AG04450 (cell line): Measurements from ENCODE around the gene SPEF2. TPM values are rescaled to one million over a fixed set of nuclear protein-coding genes. Genes with fewer than 3 reads are reported as not detected.

Experiments
- CTCF ChIA-PET: fragments of 300-600, 350-600 bp; formaldehyde crosslinking; extraction: SDS; loops from one replicate; lab custom pipeline; 2022; ENCODE audit warnings: antibody characterized with exemption, inconsistent platforms; lab: Charles Lee
- POLR2A ChIA-PET: fragments of 350-600 bp; formaldehyde crosslinking; extraction: SDS; loops from one replicate; lab custom pipeline; 2021; ENCODE audit warnings: antibody characterized with exemption, inconsistent platforms; lab: Yijun Ruan, JAX
- DNase-seq: peaks from one replicate; pipeline ENCODE4 v3.0.0-alpha.2; 2011; ENCODE audit warnings: low read depth, low spot score
- H3K27ac ChIP-seq: one replicate; pipeline ENCODE4 v1.5.1; 2012; ENCODE audit warnings: low read depth, low read length, control low read depth
- H3K27me3 ChIP-seq: one replicate; pipeline ENCODE4 v1.6.0; 2012; ENCODE audit warnings: low read length; ENCODE audit not compliant: control insufficient read depth, insufficient read depth
- H3K4me3 ChIP-seq: 2 replicates; pipeline ENCODE4 v1.5.1; 2011; ENCODE audit warnings: mild to moderate bottlenecking, low read depth, low read length, control low read depth
- H3K9me3 ChIP-seq: 2 replicates; pipeline ENCODE4 v1.5.1; 2012; ENCODE audit warnings: low read length; ENCODE audit not compliant: control insufficient read depth, insufficient read depth
- CTCF ChIP-seq: IDR thresholded peaks from 2 replicates; pipeline ENCODE4 v1.5.1; 2011; ENCODE audit warnings: low read depth, low read length, control low read depth, inconsistent platforms
- polyA plus RNA-seq: library from polyadenylated mRNA; depleted of rRNA; stranded (reverse); fragments of >200 nt; gene quantifications from 2 replicates; pipeline ENCODE4 v1.2.3, GENCODE V29; 2011

SPEF2 gene
- polyA plus RNA-seq, 1 experiment = 4.2 TPM

DNA sequence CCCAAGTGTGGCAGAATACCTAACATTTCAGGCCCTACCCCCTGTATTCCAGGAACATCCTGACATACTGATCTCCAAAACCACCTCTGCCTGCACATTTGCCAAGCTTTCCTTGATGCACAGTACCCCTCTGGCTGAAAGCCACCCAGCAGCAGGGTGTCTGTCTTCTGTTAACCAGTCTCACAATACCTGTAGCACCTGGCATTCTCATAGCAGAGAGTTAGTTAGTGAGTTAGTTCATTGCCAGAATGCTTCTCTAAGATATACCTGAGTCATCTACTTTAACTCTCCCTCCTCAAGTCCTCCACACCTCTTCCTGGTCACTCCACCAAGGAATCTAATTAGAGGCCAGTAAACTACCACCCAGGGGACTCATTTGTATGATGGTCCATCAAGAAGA is 192.9 kb downstream of the SPEF2 start:
- CTCF ChIA-PET = no interaction called here
- Histone ChIP-seq H3K4me3 (no peak overlapping the region), H3K27ac (no peak overlapping the region), H3K27me3 (no peaks in the 10 kb centered on the region), H3K9me3 (no peaks in the 10 kb centered on the region)
- no peak for DNase-seq
- no peak for TF ChIP-seq CTCF
- POLR2A ChIA-PET = no interaction called here

- TF ChIP-seq CTCF = no peak
- no peak overlapping the region for H3K4me3 ChIP-seq
- ChIA-PET POLR2A (no interaction called here), CTCF (interaction anchor here (2.4 kb wide), 1 partner anchor 115 kb away, joined by 6 read pairs; no protein-coding TSS in a partner anchor)
- H3K27ac ChIP-seq = no peak overlapping the region
- H3K27me3 ChIP-seq = no peaks in the 10 kb centered on the region
- DNase-seq = no peak
- no peaks in the 10 kb centered on the region for H3K9me3 ChIP-seq
Observed at GRCh38 chr5:35811108-35811741, 193.6 kb downstream of the SPEF2 start.

DNA sequence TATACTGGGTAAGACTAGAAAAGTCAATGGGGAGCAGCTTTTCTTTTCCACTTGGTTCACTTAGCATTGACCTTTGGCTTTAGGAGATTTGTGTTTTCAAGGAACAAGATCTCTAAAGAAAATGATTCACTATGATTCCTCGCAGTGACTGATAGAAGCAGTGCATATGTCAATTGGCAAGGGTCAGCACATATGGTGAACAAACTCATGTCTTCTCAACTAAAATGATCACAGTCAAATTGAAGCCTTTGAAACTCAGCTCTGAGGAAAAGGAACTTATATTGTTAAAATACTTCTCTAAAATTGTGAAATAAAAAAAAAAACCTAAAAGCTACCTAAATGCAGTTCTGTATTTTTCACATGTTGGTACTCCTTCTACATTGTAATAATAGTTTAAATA is 195.9 kb downstream of the SPEF2 start:
- POLR2A ChIA-PET = no interaction called here
- Histone ChIP-seq H3K27ac (no peak overlapping the region), H3K27me3 (no peaks in the 10 kb centered on the region), H3K4me3 (no peak overlapping the region), H3K9me3 (no peaks in the 10 kb centered on the region)
- no peak for DNase-seq
- no peak for TF ChIP-seq CTCF
- CTCF ChIA-PET = interaction anchor here (0.9 to 2.4 kb wide), 4 partner anchors 9 to 266 kb away, joined by 3 to 6 read pairs (median 4); no protein-coding TSS in a partner anchor

DNA sequence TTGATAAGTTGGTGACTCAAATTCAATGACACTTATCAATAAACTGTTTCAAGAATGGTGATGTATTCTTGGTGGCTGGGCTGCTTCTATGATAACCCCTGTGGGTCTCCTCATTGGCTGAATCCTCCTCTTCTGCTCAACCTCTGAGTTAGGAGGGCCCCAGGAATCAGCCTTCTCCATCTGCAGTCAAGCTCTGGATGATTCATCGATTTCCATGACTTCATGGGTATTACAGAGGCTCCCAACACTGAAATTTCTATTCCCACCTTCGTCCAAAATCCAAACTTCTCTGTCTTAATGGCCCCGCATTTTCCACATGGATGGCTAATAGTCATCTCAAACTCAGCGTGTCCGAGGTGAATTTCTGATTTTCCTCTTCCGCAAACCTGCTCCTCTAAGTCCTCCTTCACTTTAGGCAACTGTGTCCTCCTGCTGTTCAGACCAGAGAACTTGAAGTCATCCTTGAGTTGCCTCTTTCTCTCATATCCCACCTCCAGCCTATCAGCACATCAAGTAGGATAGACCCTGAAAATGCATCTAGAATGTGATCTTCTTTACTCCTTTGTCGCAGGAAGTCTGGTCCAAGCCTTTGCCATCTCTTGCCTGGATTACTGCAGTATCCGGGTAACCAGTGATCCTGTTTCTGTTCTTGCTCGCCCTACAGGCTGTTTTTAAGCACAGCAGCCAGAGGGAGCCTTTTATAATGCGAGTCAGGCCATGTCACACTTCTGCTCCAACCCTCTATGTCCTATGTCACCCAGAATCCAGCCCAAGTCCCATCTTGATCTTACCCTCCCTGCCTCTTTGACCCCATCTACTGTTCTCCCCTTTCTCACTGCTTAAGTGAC is 197.7 kb downstream of the SPEF2 start:
- no peak for DNase-seq
- Histone ChIP-seq H3K9me3 (no peaks in the 10 kb centered on the region), H3K4me3 (no peak overlapping the region), H3K27me3 (no peaks in the 10 kb centered on the region), H3K27ac (no peak overlapping the region)
- peak; percentile 60 for TF ChIP-seq CTCF
- CTCF ChIA-PET = no interaction called here
- POLR2A ChIA-PET = no interaction called here

DNA sequence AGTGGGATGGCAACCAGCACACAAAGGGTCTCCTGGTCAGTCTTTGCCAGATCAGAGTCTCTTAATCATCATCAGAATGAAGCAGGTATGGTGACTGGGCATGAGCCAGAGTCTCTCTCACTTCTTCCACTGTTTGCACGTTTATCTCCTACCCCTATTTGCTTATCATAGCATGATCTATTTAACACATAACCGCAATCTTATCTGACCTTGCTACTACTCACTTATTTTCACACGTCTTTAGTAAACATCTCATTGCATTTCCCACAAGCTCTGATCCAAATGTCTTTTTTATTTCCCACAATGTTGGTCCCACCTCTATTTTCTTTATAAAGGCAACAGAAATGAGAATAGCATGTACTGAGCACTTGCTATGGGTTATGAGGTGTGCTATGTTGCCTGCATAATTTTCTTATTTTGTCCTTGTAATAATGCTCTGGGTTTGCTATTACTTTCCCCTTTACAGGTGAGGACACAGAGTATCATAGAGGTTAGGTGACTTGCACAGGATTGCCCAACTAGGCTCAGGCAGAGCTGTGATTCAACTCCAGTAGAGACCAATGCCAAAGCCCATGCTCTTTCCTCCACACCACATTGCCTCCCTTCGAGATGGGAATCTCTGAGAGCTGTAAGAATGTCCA is 199.3 kb downstream of the SPEF2 start:
- no peak for TF ChIP-seq CTCF
- Histone ChIP-seq H3K27ac (no peak overlapping the region), H3K27me3 (no peaks in the 10 kb centered on the region), H3K4me3 (no peak overlapping the region), H3K9me3 (no peaks in the 10 kb centered on the region)
- CTCF ChIA-PET = interaction anchor here (1.1 kb wide), 1 partner anchor 199 kb away, joined by 3 read pairs; the partner anchor contains the start of gene SPEF2
- POLR2A ChIA-PET = no interaction called here
- DNase-seq = no peak
